LHCN-M2 (cell line): Measurements from ENCODE around the gene PDE4B. TPM values are rescaled to one million over a fixed set of nuclear protein-coding genes. Genes with fewer than 3 reads are reported as not detected.

ENCODE experiments used
- DNase-seq: peaks from one replicate; pipeline ENCODE4 v3.0.0-alpha.2; 2012; ENCODE audit warnings: low read depth
- total RNA-seq: library from RNA; depleted of rRNA; stranded (reverse); fragments of >200 nt; gene quantifications from 2 replicates; pipeline ENCODE4 v1.2.3, GENCODE V29; 2014

The PDE4B gene
- total RNA-seq, 1 experiment from 2014 or later = 6.8 TPM

GRCh38 chr1:65881067-65881594 lies 88.4 kb downstream of the PDE4B start:
- peak; percentile 64 for DNase-seq

- DNase-seq = peak; percentile 41
Observed at GRCh38 chr1:65882076-65882475, 89.4 kb downstream of the PDE4B start.

- no peak for DNase-seq
Observed at GRCh38 chr1:65889441-65889840, 96.7 kb downstream of the PDE4B start.

- DNase-seq = no peak
Observed at GRCh38 chr1:65890201-65890843, 97.6 kb downstream of the PDE4B start.

- no peak for DNase-seq
Observed at GRCh38 chr1:65894738-65895605, 102.3 kb downstream of the PDE4B start.

- peak; percentile 95 for DNase-seq
Observed at GRCh38 chr1:65896721-65897120, 104.0 kb downstream of the PDE4B start.

GRCh38 chr1:65897485-65897884 lies 104.8 kb downstream of the PDE4B start:
- DNase-seq = no peak

- peak; percentile 41 for DNase-seq
Observed at GRCh38 chr1:65904681-65905083, 112.0 kb downstream of the PDE4B start.

- no peak for DNase-seq
Observed at GRCh38 chr1:65910432-65910831, 117.7 kb downstream of the PDE4B start.

GRCh38 chr1:65911679-65912078 lies 119.0 kb downstream of the PDE4B start:
- DNase-seq = no peak

- DNase-seq = no peak
Observed at GRCh38 chr1:65918564-65918963, 125.9 kb downstream of the PDE4B start.

GRCh38 chr1:65921446-65921845 lies 128.8 kb downstream of the PDE4B start:
- DNase-seq = no peak

GRCh38 chr1:65924471-65924870 lies 131.8 kb downstream of the PDE4B start:
- DNase-seq = peak; percentile 83

GRCh38 chr1:65938506-65938905 lies 145.8 kb downstream of the PDE4B start:
- no peak for DNase-seq

- DNase-seq = peak; percentile 25
Observed at GRCh38 chr1:65939191-65939590, 146.5 kb downstream of the PDE4B start.

GRCh38 chr1:65939636-65940035 lies 146.9 kb downstream of the PDE4B start:
- DNase-seq = no peak

- DNase-seq = no peak
Observed at GRCh38 chr1:65940126-65940525, 147.4 kb downstream of the PDE4B start.

- no peak for DNase-seq
Observed at GRCh38 chr1:65942476-65942875, 149.8 kb downstream of the PDE4B start.

- DNase-seq = no peak
Observed at GRCh38 chr1:65946376-65946775, 153.7 kb downstream of the PDE4B start.

- no peak for DNase-seq
Observed at GRCh38 chr1:65946960-65947359, 154.3 kb downstream of the PDE4B start.

GRCh38 chr1:65948609-65949229 lies 156.0 kb downstream of the PDE4B start:
- DNase-seq = peak; percentile 95

- no peak for DNase-seq
Observed at GRCh38 chr1:65949230-65949626, 156.5 kb downstream of the PDE4B start.
